Body of pancreas (tissue), 4 donors: ENCODE measurements around the gene PPP2R5C. TPM values are rescaled to one million over a fixed set of nuclear protein-coding genes. Genes with fewer than 3 reads are reported as not detected.

Source experiments
- ATAC-seq: fragments of 150-250 bp; one replicate; pipeline ENCODE4 v1.9.1; 2016
- DNase-seq, 4 donors: peaks; one replicate each; pipeline ENCODE4 v3.0.0-alpha.2; 2019
- H3K27ac ChIP-seq, 4 donors: fragments of 200-600 bp; sonication (generic); 1 replicate in 3 of 4; 2 replicates in 1 of 4; pipeline versions ENCODE4 v1.5.1 to v1.6.1; 2016 to 2019; ENCODE audit warnings: mild to moderate bottlenecking in 1 of 4, mixed read lengths in 1 of 4, moderate library complexity in 1 of 4
- H3K27me3 ChIP-seq, 2 donors: fragments of 200-600 bp; sonication (generic); one replicate each; pipeline ENCODE4 v1.6.0; 2016; ENCODE audit warnings: mild to moderate bottlenecking in 1 of 2
- H3K36me3 ChIP-seq, 2 donors: fragments of 200-600 bp; sonication (generic); replicated peaks in 1 of 2; 2 replicates each; pipeline ENCODE4 v1.5.1; 2016; ENCODE audit warnings: low read depth in 2 of 2; ENCODE audit not compliant: insufficient read depth in 1 of 2
- H3K4me1 ChIP-seq: fragments of 200-600 bp; sonication (generic); one replicate; pipeline ENCODE4 v1.6.0; 2016
- H3K4me3 ChIP-seq, 2 donors: fragments of 200-600 bp; sonication (generic); 1 replicate in 1 of 2; 2 replicates in 1 of 2; pipeline ENCODE4 v1.5.1; 2016 to 2019
- H3K9me3 ChIP-seq, 3 donors: fragments of 200-600 bp; sonication (generic); 1 replicate in 2 of 3; 2 replicates in 1 of 3; pipeline ENCODE4 v1.5.1; 2016
- CTCF ChIP-seq, 7 experiments: fragments of 450-650 bp in 4 of 7; fragments of 200-600 bp in 3 of 7; sonication (generic) in 3 of 7; IDR thresholded peaks; one replicate each; pipeline ENCODE4 v1.5.1; 2016 to 2019; ENCODE audit warnings: antibody characterized with exemption in 7 of 7
- POLR2A ChIP-seq, 3 donors: fragments of 450-650 bp; IDR thresholded peaks; one replicate each; pipeline ENCODE4 v1.6.1; 2016; ENCODE audit warnings: antibody characterized with exemption in 3 of 3, mild to moderate bottlenecking in 2 of 3
- WGBS, 2 donors: methylation state at CpG; one replicate each; pipeline ENCODE4 v1.1.5; 2017; 5-methylcytosine and 5-hydroxymethylcytosine counted together
- intact Hi-C: fragments of 100-400 bp; cut with DNase I; formaldehyde crosslinking; loops from one replicate; pipeline ENCODE4 v1.15.1; 2023
- total RNA-seq, 2 donors: library from RNA; depleted of rRNA; stranded (reverse); fragments of >200 nt; gene quantifications; one replicate each; pipeline ENCODE4 v1.1.0, GENCODE V29; 2016

Gene PPP2R5C
- total RNA-seq, 2 donors from 2014 or later: 59.0 to 77.6 TPM

- no peaks in the 10 kb centered on the region for H3K9me3 ChIP-seq
- H3K4me3 ChIP-seq: no peak overlapping the region
- no peaks in the 10 kb centered on the region for H3K27me3 ChIP-seq
- DNase-seq (no peak), ATAC-seq (no peak)
- H3K27ac ChIP-seq: peak overlapping the region in 1 of 4 donors; percentile 44
- 58 to 66% methylated on average over 17 to 20 of the region's 20 CpGs for WGBS, 2 donors
- TF ChIP-seq POLR2A (IDR thresholded peaks at IDR 0.05) (no peak), CTCF (IDR thresholded peaks at IDR 0.05) (no peak)
- intact Hi-C loops: no loop called here
- H3K4me1 ChIP-seq: peaks cover 54% of the 10 kb centered on the region
- no peaks in the 10 kb centered on the region for H3K36me3 ChIP-seq
These were observed 202.3 kb downstream of the PPP2R5C start for GRCh38 chr14:101963656-101964296.

- no peaks in the 10 kb centered on the region for H3K36me3 ChIP-seq
- peak; percentile 90 to 93 (median 92) for DNase-seq
- no peaks in the 10 kb centered on the region for H3K9me3 ChIP-seq
- TF ChIP-seq POLR2A (IDR thresholded peaks at IDR 0.05) (peak; percentile 96 to 97 (median 96)), CTCF (IDR thresholded peaks at IDR 0.05) (no peak)
- H3K4me3 ChIP-seq: peak within 1 kb of the TSS; percentile 92 to 97
- intact Hi-C loops: no loop called here
- WGBS, 2 donors: 0% methylated on average over 3 to 113 of the region's 115 CpGs
- H3K27me3 ChIP-seq: no peaks in the 10 kb centered on the region
- peaks cover 54% of the 10 kb centered on the region for H3K4me1 ChIP-seq
- peak within 1 kb of the TSS; percentile 88 to 97 (median 92) for H3K27ac ChIP-seq
- ATAC-seq: peak; percentile 91
These were observed 203.0 kb downstream of the PPP2R5C start, which contains the start of gene DYNC1H1 for GRCh38 chr14:101964297-101965180. Gene DYNC1H1 (plus strand): TSS chr14:101964573. CDS start chr14:101964692, 119 bp downstream.

GRCh38 chr14:101965181-101965544 is 203.7 kb downstream of the PPP2R5C start:
- ATAC-seq: peak; percentile 47
- peak; percentile 59 to 74 (median 69) for DNase-seq
- H3K4me3 ChIP-seq: peak overlapping the region; percentile 92 to 97
- WGBS, 2 donors: 0% methylated on average over 2 to 26 of the region's 28 CpGs
- intact Hi-C loops: no loop called here
- H3K9me3 ChIP-seq: no peaks in the 10 kb centered on the region
- H3K27ac ChIP-seq: peak overlapping the region; percentile 88 to 97 (median 92)
- TF ChIP-seq CTCF (IDR thresholded peaks at IDR 0.05): no peak
- no peak for TF ChIP-seq POLR2A (IDR thresholded peaks at IDR 0.05)
- H3K27me3 ChIP-seq: no peaks in the 10 kb centered on the region
- peaks cover 54% of the 10 kb centered on the region for H3K4me1 ChIP-seq
- no peaks in the 10 kb centered on the region for H3K36me3 ChIP-seq

GRCh38 chr14:101965770-101966722 is 204.5 kb downstream of the PPP2R5C start:
- H3K4me1 ChIP-seq: peaks cover 48% of the 10 kb centered on the region
- peak overlapping the region in 3 of 4 donors; percentile 88 to 97 (median 94) for H3K27ac ChIP-seq
- H3K36me3 ChIP-seq: no peaks in the 10 kb centered on the region
- TF ChIP-seq POLR2A (IDR thresholded peaks at IDR 0.05): no peak
- TF ChIP-seq CTCF (IDR thresholded peaks at IDR 0.05): no peak
- 47 to 54% methylated on average over 5 of the region's 5 CpGs for WGBS, 2 donors
- intact Hi-C loops: no loop called here
- H3K27me3 ChIP-seq: no peaks in the 10 kb centered on the region
- no peak for DNase-seq
- no peak for ATAC-seq
- H3K4me3 ChIP-seq: peak overlapping the region in 1 of 2 donors; percentile 97
- no peaks in the 10 kb centered on the region for H3K9me3 ChIP-seq
